BLaER1 treated with 17β-estradiol and CSF1 and Interleukin-3, amounts not matched to agents 10 nM and 100 nM (cell line): Measurements from ENCODE around the gene PANK2.

ENCODE experiments used
- H3K27ac ChIP-seq, 11 experiments: shearing (Covaris generic); formaldehyde crosslinking; 2 replicates each; pipeline ENCODE4 v1.8.1; 2022
- H3K27me3 ChIP-seq, 11 experiments: shearing (Covaris generic); formaldehyde crosslinking; 2 replicates each; pipeline ENCODE4 v1.8.1; 2022
- H3K36me3 ChIP-seq, 11 experiments: shearing (Covaris generic); formaldehyde crosslinking; 2 replicates each; pipeline ENCODE4 v1.8.1; 2022
- H3K4me1 ChIP-seq, 10 experiments: shearing (Covaris generic); formaldehyde crosslinking; 2 replicates each; pipeline ENCODE4 v1.8.1; 2022
- H3K4me2 ChIP-seq, 11 experiments: shearing (Covaris generic); formaldehyde crosslinking; 2 replicates each; pipeline ENCODE4 v1.8.1; 2022
- H3K4me3 ChIP-seq, 10 experiments: shearing (Covaris generic); formaldehyde crosslinking; 2 replicates each; pipeline ENCODE4 v1.8.1; 2022
- H3K9ac ChIP-seq, 11 experiments: shearing (Covaris generic); formaldehyde crosslinking; 2 replicates each; pipeline ENCODE4 v1.8.1; 2022
- H3K9me3 ChIP-seq, 11 experiments: shearing (Covaris generic); formaldehyde crosslinking; replicated peaks in 1 of 11; 2 replicates each; pipeline ENCODE4 v1.8.1; 2022
- H4K20me1 ChIP-seq, 11 experiments: shearing (Covaris generic); formaldehyde crosslinking; 2 replicates each; pipeline ENCODE4 v1.8.1; 2022
- Cebpa-rat ChIP-seq, 11 experiments: shearing (Covaris generic); IDR thresholded peaks; 2 replicates each; pipeline ENCODE4 v1.8.1; 2022

The PANK2 gene

DNA sequence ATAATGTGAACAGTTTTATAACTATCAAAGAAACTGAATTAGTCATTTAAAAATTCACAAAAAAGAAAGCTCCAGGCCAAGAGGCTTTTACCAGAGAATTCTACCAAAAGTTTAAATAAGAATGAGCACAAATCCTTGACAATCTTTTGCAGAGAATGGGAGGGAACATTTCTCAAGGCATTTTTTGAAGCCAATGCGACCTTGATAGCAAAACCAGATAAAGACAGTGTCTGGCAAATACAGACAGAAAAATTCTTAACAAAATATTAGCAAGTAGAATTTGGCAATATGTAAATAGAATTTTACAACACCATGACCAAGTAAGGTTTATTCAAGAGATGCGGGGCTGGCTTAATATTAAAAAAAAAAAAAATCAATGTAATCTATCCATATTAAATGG is 84.5 kb downstream of the PANK2 start:
- peaks cover 6 to 100% (median 95%) of the 10 kb centered on the region in 11 experiments; a peak in 19 of 22 replicates for H4K20me1 ChIP-seq
- H3K36me3 ChIP-seq: peaks cover 27 to 92% (median 77%) of the 10 kb centered on the region in 11 experiments
- no peak overlapping the region for H3K4me3 ChIP-seq
- H3K27me3 ChIP-seq: no peaks in the 10 kb centered on the region
- peaks cover 0 to 50% (median 6%) of the 10 kb centered on the region in 10 experiments; a peak in 8 of 20 replicates for H3K4me1 ChIP-seq
- no peak for TF ChIP-seq Cebpa-rat (IDR thresholded peaks at IDR 0.05)
- H3K4me2 ChIP-seq: no peak overlapping the region
- H3K9ac ChIP-seq: peak overlapping the region in 1 of 11 experiments; percentile 15; a peak in 1 of 22 replicates
- no peak overlapping the region for H3K27ac ChIP-seq
- peaks cover 0 to 48% (median 29%) of the 10 kb centered on the region in 11 experiments; a peak in 18 of 22 replicates for H3K9me3 ChIP-seq

DNA sequence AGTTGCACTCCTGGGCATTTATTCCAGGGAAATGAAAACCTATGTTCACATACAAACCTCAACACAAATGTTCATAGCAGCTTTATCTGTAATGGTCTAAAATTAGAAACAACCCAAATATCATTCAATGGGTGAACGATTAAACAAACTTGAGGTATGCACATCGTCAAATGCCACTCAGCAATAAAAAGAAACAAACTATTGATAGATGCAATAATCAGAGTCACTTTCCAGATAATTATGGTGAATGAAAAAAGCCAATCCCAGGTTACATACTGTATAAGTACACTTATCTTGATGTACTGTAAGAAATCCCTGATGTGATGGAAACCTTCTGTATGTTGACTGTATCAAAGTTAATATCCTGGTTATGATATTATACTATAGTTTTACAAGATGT is 87.3 kb downstream of the PANK2 start:
- peaks cover 26 to 86% (median 60%) of the 10 kb centered on the region in 11 experiments for H3K36me3 ChIP-seq
- peaks cover 0 to 43% (median 24%) of the 10 kb centered on the region in 11 experiments; a peak in 18 of 22 replicates for H3K9me3 ChIP-seq
- H3K4me3 ChIP-seq: no peak overlapping the region
- peaks cover 0 to 100% (median 94%) of the 10 kb centered on the region in 11 experiments; a peak in 19 of 22 replicates for H4K20me1 ChIP-seq
- TF ChIP-seq Cebpa-rat (IDR thresholded peaks at IDR 0.05): no peak
- no peak overlapping the region for H3K27ac ChIP-seq
- no peak overlapping the region for H3K9ac ChIP-seq
- no peaks in the 10 kb centered on the region for H3K27me3 ChIP-seq
- peaks cover 15 to 46% (median 19%) of the 10 kb centered on the region in 10 experiments for H3K4me1 ChIP-seq
- peak overlapping the region in 1 of 11 experiments; percentile 9; a peak in 1 of 22 replicates for H3K4me2 ChIP-seq
